GM12878 (cell line): ENCODE data around the gene AGAP3. TPM values are rescaled to one million over a fixed set of nuclear protein-coding genes. Genes with fewer than 3 reads are reported as not detected.

Experiments used
- ATAC-seq: fragments of 200-7000 bp; cut with Tn5 transposase; 3 replicates; pipeline ENCODE4 v1.9.1; 2020; ENCODE audit warnings: mild to moderate bottlenecking, moderate library complexity
- BruUV-seq: library from RNA; stranded (reverse); fragments of 400-500 nt; replicated peaks from 2 replicates; lab custom pipeline; 2021; lab: Mats Ljungman, UMichigan
- CTCF ChIA-PET: fragments of 300-600 bp; sonication (Branson Sonifier 250); formaldehyde crosslinking; extraction: SDS; loops from one replicate; lab custom pipeline; 2021; ENCODE audit warnings: inconsistent platforms; lab: Yijun Ruan, JAX
- POLR2A ChIA-PET: fragments of 350-600 bp; formaldehyde crosslinking; extraction: SDS; loops from one replicate; lab custom pipeline; 2021; ENCODE audit warnings: inconsistent platforms; lab: Charles Lee
- RAD21 ChIA-PET: fragments of 300-600 bp; sonication (Branson Sonifier 250); formaldehyde crosslinking; loops from one replicate; lab custom pipeline; 2023; ENCODE audit warnings: antibody characterized with exemption; ENCODE audit not compliant: unreplicated experiment; lab: Charles Lee
- SMC1A ChIA-PET: fragments of 300-600 bp; sonication (Branson Sonifier 250); formaldehyde crosslinking; loops from one replicate; lab custom pipeline; 2023; ENCODE audit not compliant: unreplicated experiment, uncharacterized antibody; lab: Charles Lee
- DNase-seq: peaks from one replicate; pipeline ENCODE4 v3.0.0-alpha.2; 2011; ENCODE audit warnings: low read depth, low spot score
- FAIRE-seq: peaks from 3 replicates; lab custom pipeline; 2011; peaks lifted over from hg19 to GRCh38; lab: Jason Lieb, UNC
- H2AFZ ChIP-seq: 2 replicates; pipeline ENCODE4 v1.6.0; 2011; ENCODE audit warnings: low read depth, low read length, control low read depth; ENCODE audit not compliant: control insufficient read depth
- H3K27ac ChIP-seq: 2 replicates; pipeline ENCODE4 v1.5.1; 2011; ENCODE audit warnings: control low read depth; ENCODE audit not compliant: control insufficient read depth, insufficient read depth
- H3K27me3 ChIP-seq, 2 experiments: replicated peaks in 1 of 2; 2 replicates each; pipeline versions ENCODE4 v1.6.0 to v1.6.1; 2011; ENCODE audit warnings: low read length in 1 of 2; ENCODE audit not compliant: control insufficient read depth in 2 of 2, insufficient read depth in 2 of 2
- H3K36me3 ChIP-seq, 2 experiments: 2 replicates each; pipeline ENCODE4 v1.5.1; 2011; ENCODE audit warnings: low read length in 1 of 2; ENCODE audit not compliant: control insufficient read depth in 2 of 2, insufficient read depth in 2 of 2
- H3K4me1 ChIP-seq: 2 replicates; pipeline ENCODE4 v1.6.1; 2011; ENCODE audit warnings: mild to moderate bottlenecking, low read length, moderate library complexity, mixed read lengths; ENCODE audit not compliant: control insufficient read depth, insufficient read depth
- H3K4me2 ChIP-seq: 2 replicates; pipeline ENCODE4 v1.6.0; 2011; ENCODE audit warnings: control low read depth; ENCODE audit not compliant: control insufficient read depth, insufficient read depth
- H3K4me3 ChIP-seq: fragments of 200-600 bp; sonication (generic); 2 replicates; pipeline ENCODE4 v1.5.1; 2016
- H3K79me2 ChIP-seq: 2 replicates; pipeline ENCODE4 v1.6.0; 2011; ENCODE audit warnings: low read length; ENCODE audit not compliant: control insufficient read depth, insufficient read depth
- H3K9ac ChIP-seq: 2 replicates; pipeline ENCODE4 v1.8.0; 2011; ENCODE audit warnings: low read length, control low read depth, mixed read lengths; ENCODE audit not compliant: control insufficient read depth, insufficient read depth
- H3K9me3 ChIP-seq: replicated peaks from 3 replicates; pipeline ENCODE4 v1.5.1; 2011; ENCODE audit warnings: mild to moderate bottlenecking, low read length; ENCODE audit not compliant: control insufficient read depth, insufficient read depth
- H4K20me1 ChIP-seq: 2 replicates; pipeline ENCODE4 v1.6.0; 2011; ENCODE audit not compliant: control insufficient read depth, insufficient read depth
- BACH1 ChIP-seq: fragments of 450-650 bp; IDR thresholded peaks from 2 replicates; pipeline ENCODE4 v1.6.1; 2017; ENCODE audit warnings: mild to moderate bottlenecking, borderline replicate concordance
- CHD2 ChIP-seq: IDR thresholded peaks from 2 replicates; pipeline ENCODE4 v1.6.1; 2011; ENCODE audit warnings: low read depth, low read length, improper control_type of control experiment, borderline replicate concordance
- CHD4 ChIP-seq: fragments of 200-600 bp; sonication (generic); IDR thresholded peaks from 2 replicates; pipeline ENCODE4 v1.6.1; 2016; ENCODE audit warnings: mild to moderate bottlenecking
- CREB1 ChIP-seq: IDR thresholded peaks from 2 replicates; pipeline ENCODE4 v1.6.1; 2012; ENCODE audit warnings: low read depth, mild to moderate bottlenecking, inconsistent platforms
- CTCF ChIP-seq, 3 experiments: IDR thresholded peaks in 2 of 3; conservative IDR thresholded peaks in 1 of 3; 2 replicates each; pipeline ENCODE4 v1.5.1; 2011; ENCODE audit warnings: low read depth in 3 of 3, low read length in 3 of 3, mild to moderate bottlenecking in 3 of 3, control low read depth in 2 of 3, moderate library complexity in 2 of 3, inconsistent platforms in 1 of 3, mixed read lengths in 1 of 3; ENCODE audit not compliant: control insufficient read depth in 2 of 3, insufficient read depth in 1 of 3; ENCODE audit errors: extremely low read depth in 1 of 3
- MYC ChIP-seq: IDR thresholded peaks from 2 replicates; pipeline ENCODE4 v1.6.1; 2011; ENCODE audit warnings: mild to moderate bottlenecking, low read length, moderate library complexity, inconsistent platforms; ENCODE audit not compliant: insufficient read depth, insufficient replicate concordance, insufficient read length, severe bottlenecking
- NRF1 ChIP-seq: conservative IDR thresholded peaks from 2 replicates; pipeline ENCODE4 v1.6.1; 2011; ENCODE audit warnings: mild to moderate bottlenecking, low read depth, low read length, improper control_type of control experiment
- POU2F2 ChIP-seq: IDR thresholded peaks from 3 replicates; pipeline ENCODE4 v1.6.1; 2011; ENCODE audit warnings: low read depth, mild to moderate bottlenecking, low read length, borderline replicate concordance
- RB1 ChIP-seq: fragments of 450-650 bp; formaldehyde crosslinking; IDR thresholded peaks from 2 replicates; pipeline ENCODE4 v1.6.1; 2017; ENCODE audit warnings: mild to moderate bottlenecking, borderline replicate concordance
- SUZ12 ChIP-seq: fragments of 200-600 bp; sonication (generic); IDR thresholded peaks from one replicate; pipeline ENCODE4 v1.6.1; 2018; ENCODE audit warnings: antibody characterized with exemption, mild to moderate bottlenecking; ENCODE audit not compliant: unreplicated experiment
- TARDBP ChIP-seq: IDR thresholded peaks from 2 replicates; pipeline ENCODE4 v1.6.1; 2016; ENCODE audit warnings: borderline replicate concordance
- WGBS: methylation state at CpG from one replicate; pipeline ENCODE4 v1.1.6; 2016; ENCODE audit warnings: low lambda C conversion rate; ENCODE audit not compliant: insufficient replicate concordance, insufficient coverage; ENCODE audit errors: missing lambda C conversion rate; 5-methylcytosine and 5-hydroxymethylcytosine counted together
- in situ Hi-C: fragments of 300-500 bp; cut with MboI; formaldehyde crosslinking; loops from 9 replicates; pipeline ENCODE4 v1.14.3; 2018; ENCODE audit warnings: mixed read lengths
- intact Hi-C: fragments of 100-400 bp; cut with micrococcal nuclease; formaldehyde crosslinking; loops from one replicate; pipeline ENCODE4 v1.14.2; 2022; ENCODE audit not compliant: unreplicated experiment
- polyA plus RNA-seq, 11 experiments: library from polyadenylated mRNA; depleted of rRNA in 4 of 11; unstranded in 6 of 11; stranded (reverse) in 5 of 11; fragments of >200 nt; fragmentation: Nextera tagmentation in 4 of 11; fragmentation: Illumina TruSeq in 1 of 11; extraction: Ambion mirVana in 4 of 11; extraction: Trizol in 1 of 11; gene quantifications; 1 replicate in 1 of 11; 2 replicates in 10 of 11; pipeline versions ENCODE4 v1.2.1 to v1.2.3, GENCODE V29; 2011 to 2016; ENCODE audit warnings: inconsistent platforms in 2 of 11, missing spikeins in 2 of 11, low read depth in 1 of 11
- total RNA-seq, 4 experiments: library from RNA; depleted of rRNA in 3 of 4; stranded (reverse); fragments of >200 nt in 3 of 4; fragmentation: Illumina TruSeq in 1 of 4; extraction: Trizol in 1 of 4; gene quantifications; 2 replicates each; pipeline versions ENCODE4 v1.2.1 to v1.2.3, GENCODE V29; 2013 to 2021

The AGAP3 gene
- total and polyA plus RNA-seq, 10 of the 15 experiments (the other 5 are each of a cell fraction or from before 2014, with no cell fraction given): 1.8 to 68.1 (median 15.7) TPM

GRCh38 chr7:151176401-151176800, 90.1 kb downstream of the AGAP3 start:
- no peaks in the 10 kb centered on the region for H3K9me3 ChIP-seq
- WGBS: 65% methylated on average over 9 of the region's 9 CpGs
- H2AFZ ChIP-seq: no peak overlapping the region
- no peaks in the 10 kb centered on the region for H4K20me1 ChIP-seq
- no TSS peak for BruUV-seq
- ATAC-seq (no peak), DNase-seq (no peak), FAIRE-seq (no peak)
- H3K4me3 ChIP-seq: no peak overlapping the region
- no peaks in the 10 kb centered on the region for H3K79me2 ChIP-seq
- SMC1A ChIA-PET: no interaction called here
- no peak overlapping the region for H3K4me2 ChIP-seq
- POLR2A ChIA-PET: no interaction called here
- no peak overlapping the region for H3K27ac ChIP-seq
- RAD21 ChIA-PET: no interaction called here
- H3K9ac ChIP-seq: no peak overlapping the region
- CTCF ChIA-PET: interaction anchor here (0.7 to 1.5 kb wide), 2 partner anchors 11 to 28 kb away, joined by 3 read pairs; no protein-coding TSS in a partner anchor
- peaks cover 4% of the 10 kb centered on the region in 2 experiments for H3K27me3 ChIP-seq
- no peaks in the 10 kb centered on the region for H3K4me1 ChIP-seq
- in situ Hi-C loops: no loop called here
- TF ChIP-seq RB1: no peak
- no peak for TF ChIP-seq CHD4
- no peak for TF ChIP-seq BACH1
- TF ChIP-seq MYC: no peak
- TF ChIP-seq TARDBP: no peak
- no peak for TF ChIP-seq CHD2
- TF ChIP-seq NRF1: no peak
- no peak for TF ChIP-seq CTCF (IDR thresholded peaks at IDR 0.05 in 2 of 3, conservative IDR thresholded peaks at IDR 0.05 in 1 of 3; ENCODE audit: control insufficient read depth in 2 of 3, extremely low read depth in 1 of 3, insufficient read depth in 1 of 3, low read depth in 3 of 3, low read length in 3 of 3)
- no peak for TF ChIP-seq SUZ12
- TF ChIP-seq CREB1: no peak
- TF ChIP-seq POU2F2: no peak
- H3K36me3 ChIP-seq: no peaks in the 10 kb centered on the region
- intact Hi-C loops: no loop called here
